PC-9 (cell line): ENCODE data around the gene IRF2. TPM values are rescaled to one million over a fixed set of nuclear protein-coding genes. Genes with fewer than 3 reads are reported as not detected.

Experiments
- BruUV-seq: library from RNA; stranded (reverse); fragments of 400-500 nt; replicated peaks from 2 replicates; lab custom pipeline; 2021; lab: Mats Ljungman, UMichigan
- CTCF ChIA-PET: fragments of 300-600 bp; sonication (Branson Sonifier 250); formaldehyde crosslinking; loops from one replicate; lab custom pipeline; 2022; ENCODE audit warnings: antibody characterized with exemption; lab: Charles Lee
- POLR2A ChIA-PET: fragments of 300-600 bp; sonication (Branson Sonifier 250); formaldehyde crosslinking; loops from one replicate; lab custom pipeline; 2022; ENCODE audit warnings: antibody characterized with exemption; ENCODE audit not compliant: unreplicated experiment; lab: Charles Lee
- DNase-seq, 2 experiments: peaks; one replicate each; pipeline versions ENCODE4 v3.0.0 to v3.0.0-alpha.2; 2015 to 2022; ENCODE audit warnings: mixed read lengths in 1 of 2
- H2AFZ ChIP-seq: fragments of 200-600 bp; sonication (generic); 2 replicates; pipeline ENCODE4 v1.8.1; 2017; ENCODE audit warnings: antibody characterized with exemption
- H3F3A ChIP-seq: fragments of 200-600 bp; sonication (generic); 2 replicates; pipeline ENCODE4 v1.8.1; 2017; ENCODE audit warnings: antibody characterized with exemption, mild to moderate bottlenecking, low read depth; ENCODE audit not compliant: insufficient read depth
- H3K27ac ChIP-seq: fragments of 200-600 bp; sonication (generic); 2 replicates; pipeline ENCODE4 v1.6.1; 2016; ENCODE audit warnings: mixed run types
- H3K27me3 ChIP-seq: fragments of 200-600 bp; sonication (generic); 2 replicates; pipeline ENCODE4 v1.6.1; 2016; ENCODE audit warnings: low read depth, mixed run types; ENCODE audit not compliant: insufficient read depth
- H3K36me3 ChIP-seq: fragments of 200-600 bp; sonication (generic); 2 replicates; pipeline ENCODE4 v1.6.1; 2016; ENCODE audit warnings: low read depth, mixed run types
- H3K4me1 ChIP-seq: fragments of 200-600 bp; sonication (generic); replicated peaks from 2 replicates; pipeline ENCODE4 v1.6.1; 2016; ENCODE audit warnings: mixed run types; ENCODE audit not compliant: insufficient read depth
- H3K4me2 ChIP-seq: fragments of 200-600 bp; sonication (generic); 2 replicates; pipeline ENCODE4 v1.6.1; 2017; ENCODE audit warnings: mixed run types
- H3K4me3 ChIP-seq: fragments of 200-600 bp; sonication (generic); 2 replicates; pipeline ENCODE4 v1.6.1; 2016; ENCODE audit warnings: mixed run types
- H3K79me2 ChIP-seq: fragments of 200-600 bp; sonication (generic); 2 replicates; pipeline ENCODE4 v1.6.1; 2017; ENCODE audit warnings: low read depth, mixed run types
- H3K9me2 ChIP-seq: fragments of 200-600 bp; sonication (generic); 2 replicates; pipeline ENCODE4 v1.8.1; 2017; ENCODE audit warnings: mild to moderate bottlenecking; ENCODE audit not compliant: insufficient read depth
- H3K9me3 ChIP-seq: fragments of 200-600 bp; sonication (generic); 2 replicates; pipeline ENCODE4 v1.8.1; 2016; ENCODE audit warnings: low read depth; ENCODE audit not compliant: insufficient read depth
- H4K20me1 ChIP-seq: fragments of 200-600 bp; sonication (generic); 2 replicates; pipeline ENCODE4 v1.8.1; 2017; ENCODE audit not compliant: insufficient read depth
- CTCF ChIP-seq: fragments of 200-600 bp; sonication (generic); conservative IDR thresholded peaks from 2 replicates; pipeline ENCODE4 v1.6.1; 2017; ENCODE audit warnings: mixed run types, antibody characterized with exemption, mild to moderate bottlenecking, moderate library complexity
- EZH2 ChIP-seq: fragments of 200-600 bp; sonication (generic); IDR thresholded peaks from 2 replicates; pipeline ENCODE4 v1.8.0; 2017; ENCODE audit warnings: antibody characterized with exemption, low read depth
- intact Hi-C: fragments of 100-400 bp; cut with micrococcal nuclease; formaldehyde crosslinking; loops from one replicate; pipeline ENCODE4 v1.10.0; 2022; ENCODE audit not compliant: unreplicated experiment
- total RNA-seq: library from RNA; stranded (reverse); gene quantifications from 2 replicates; pipeline ENCODE4 v1.2.3, GENCODE V29; 2021

Gene IRF2
- total RNA-seq, 1 experiment from 2014 or later = 34.4 TPM

- Histone ChIP-seq H3F3A (no peaks in the 10 kb centered on the region), H3K4me3 (no peak overlapping the region), H3K9me3 (no peaks in the 10 kb centered on the region), H2AFZ (no peak overlapping the region), H3K9me2 (no peaks in the 10 kb centered on the region), H3K79me2 (no peaks in the 10 kb centered on the region), H4K20me1 (no peaks in the 10 kb centered on the region), H3K36me3 (no peaks in the 10 kb centered on the region), H3K27me3 (no peaks in the 10 kb centered on the region), H3K4me2 (no peak overlapping the region), H3K4me1 (no peaks in the 10 kb centered on the region), H3K27ac (no peak overlapping the region)
- ChIA-PET CTCF (no interaction called here), POLR2A (no interaction called here)
- TF ChIP-seq EZH2 (no peak), CTCF (no peak)
- DNase-seq = no peak
- intact Hi-C loops = loop anchor here (10.0 kb wide), 1 partner anchor 235 kb away; the partner anchor contains the start of genes CASP3 and PRIMPOL
- BruUV-seq = no TSS peak
Measured at GRCh38 chr4:184409502-184409901, 64.8 kb downstream of the IRF2 start.

GRCh38 chr4:184408684-184409081 lies 65.7 kb downstream of the IRF2 start:
- ChIA-PET CTCF (interaction anchor here (0.5 kb wide), 1 partner anchor 143 kb away, joined by 3 read pairs; no protein-coding TSS in a partner anchor), POLR2A (no interaction called here)
- DNase-seq = no peak
- H3K9me2 ChIP-seq = no peaks in the 10 kb centered on the region
- BruUV-seq = no TSS peak
- no peaks in the 10 kb centered on the region for H3K79me2 ChIP-seq
- intact Hi-C loops = loop anchor here (10.0 kb wide), 1 partner anchor 236 kb away; the partner anchor contains the start of genes CASP3 and PRIMPOL
- H2AFZ ChIP-seq = no peak overlapping the region
- no peaks in the 10 kb centered on the region for H3K27me3 ChIP-seq
- no peaks in the 10 kb centered on the region for H3K4me1 ChIP-seq
- no peaks in the 10 kb centered on the region for H3K36me3 ChIP-seq
- no peak overlapping the region for H3K27ac ChIP-seq
- no peaks in the 10 kb centered on the region for H3F3A ChIP-seq
- no peak overlapping the region for H3K4me2 ChIP-seq
- no peaks in the 10 kb centered on the region for H4K20me1 ChIP-seq
- no peaks in the 10 kb centered on the region for H3K9me3 ChIP-seq
- TF ChIP-seq CTCF (no peak), EZH2 (no peak)
- no peak overlapping the region for H3K4me3 ChIP-seq

GRCh38 chr4:184408021-184408683 lies 66.2 kb downstream of the IRF2 start:
- Histone ChIP-seq H3K36me3 (no peaks in the 10 kb centered on the region), H4K20me1 (no peaks in the 10 kb centered on the region), H3K27me3 (no peaks in the 10 kb centered on the region), H2AFZ (no peak overlapping the region), H3K79me2 (no peaks in the 10 kb centered on the region), H3F3A (no peaks in the 10 kb centered on the region), H3K9me3 (no peaks in the 10 kb centered on the region), H3K4me3 (no peak overlapping the region), H3K4me1 (no peaks in the 10 kb centered on the region), H3K4me2 (no peak overlapping the region), H3K9me2 (no peaks in the 10 kb centered on the region), H3K27ac (no peak overlapping the region)
- CTCF ChIA-PET = no interaction called here
- POLR2A ChIA-PET = no interaction called here
- TF ChIP-seq CTCF (no peak), EZH2 (no peak)
- intact Hi-C loops = loop anchor here (10.0 kb wide), 1 partner anchor 237 kb away; the partner anchor contains the start of genes CASP3 and PRIMPOL
- BruUV-seq = no TSS peak
- DNase-seq = no peak
